Left lung (tissue), 10 donors: ENCODE measurements around the gene OPCML. TPM values are rescaled to one million over a fixed set of nuclear protein-coding genes. Genes with fewer than 3 reads are reported as not detected.

Experiments used
- ATAC-seq: fragments of 200-7000 bp; cut with Tn5 transposase; one replicate; pipeline ENCODE4 v1.9.1; 2020; ENCODE audit warnings: moderate library complexity
- DNase-seq, 4 donors: peaks; one replicate each; pipeline ENCODE4 v3.0.0-alpha.2; 2013 to 2020
- H3K27ac ChIP-seq, 2 donors: fragments of 200-600 bp; sonication (generic) in 1 of 2; one replicate each; pipeline versions ENCODE4 v1.5.0 to v1.8.0; 2020 to 2021
- H3K27me3 ChIP-seq, 2 donors: fragments of 200-600 bp; sonication (generic) in 1 of 2; one replicate each; pipeline versions ENCODE4 v1.5.0 to v1.8.0; 2020 to 2021
- H3K36me3 ChIP-seq, 2 donors: fragments of 200-600 bp; sonication (generic) in 1 of 2; one replicate each; pipeline versions ENCODE4 v1.5.0 to v1.8.0; 2020 to 2021
- H3K4me1 ChIP-seq, 2 donors: fragments of 200-600 bp; one replicate each; pipeline ENCODE4 v1.8.0; 2021
- H3K4me3 ChIP-seq, 2 donors: fragments of 200-600 bp; sonication (generic) in 1 of 2; one replicate each; pipeline versions ENCODE4 v1.5.0 to v1.8.0; 2020 to 2021; ENCODE audit warnings: mild to moderate bottlenecking in 1 of 2
- H3K9me3 ChIP-seq, 2 donors: fragments of 200-600 bp; sonication (generic) in 1 of 2; one replicate each; pipeline versions ENCODE4 v1.5.0 to v1.8.0; 2020 to 2021
- CTCF ChIP-seq, 2 donors: fragments of 200-600 bp; sonication (generic) in 1 of 2; IDR thresholded peaks; one replicate each; pipeline versions ENCODE4 v1.5.0 to v1.8.0; 2021; ENCODE audit warnings: antibody characterized with exemption in 2 of 2
- intact Hi-C, 2 donors: fragments of 100-400 bp; cut with DNase I; formaldehyde crosslinking; loops; one replicate each; pipeline versions ENCODE4 v1.11.2 to v1.14.2; 2022
- polyA plus RNA-seq, 6 donors: library from polyadenylated mRNA; unstranded; fragments of 120-200 nt; gene quantifications; one replicate each; pipeline ENCODE4 v1.2.1, GENCODE V29; 2013; ENCODE audit not compliant: insufficient read length in 6 of 6
- total RNA-seq, 2 donors: library from RNA; stranded (reverse); fragmentation: NEBNext Ultra II Directional; extraction: Animal tissue kit (Norgen Biotek cat#: 25700); gene quantifications; one replicate each; pipeline ENCODE4 v1.2.1, GENCODE V29; 2021
- donor health status: DM: no; HTN: yes; CAD: no.
- donor health status: DM: no; HTN: no; CAD: no.

OPCML gene
- total and polyA plus RNA-seq, 8 donors, result 0.98 to 5.3 (median 1.9) TPM; not detected in 2

DNA sequence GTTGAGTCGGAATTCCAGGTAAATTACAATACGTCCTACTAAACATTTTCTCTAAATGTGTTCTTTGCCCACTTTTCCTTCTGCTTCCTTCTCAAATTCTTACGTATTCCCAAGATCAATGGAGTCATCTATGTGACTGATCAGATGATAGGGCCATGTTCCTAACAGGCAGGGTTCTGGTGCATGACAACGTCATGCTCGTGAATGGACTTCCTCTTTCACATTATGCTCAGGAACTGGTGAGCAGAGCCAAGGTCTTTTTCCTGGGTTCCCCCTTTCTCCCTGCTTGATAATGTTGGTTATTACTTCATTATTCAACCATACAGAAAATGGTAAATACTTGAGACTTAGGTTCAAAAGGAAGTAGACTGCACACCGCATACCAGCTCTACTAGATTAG, 789.4 kb downstream of the OPCML start:
- no peak for TF ChIP-seq CTCF (IDR thresholded peaks at IDR 0.05)
- DNase-seq (no peak), ATAC-seq (no peak)
- no peaks in the 10 kb centered on the region for H3K4me1 ChIP-seq
- no peak overlapping the region for H3K27ac ChIP-seq
- H3K36me3 ChIP-seq, result no peaks in the 10 kb centered on the region
- no peak overlapping the region for H3K4me3 ChIP-seq
- no peaks in the 10 kb centered on the region for H3K9me3 ChIP-seq
- intact Hi-C loops, result no loop called here
- H3K27me3 ChIP-seq, result no peaks in the 10 kb centered on the region

GRCh38 chr11:132734217-132734616, 798.1 kb downstream of the OPCML start:
- no peaks in the 10 kb centered on the region for H3K36me3 ChIP-seq
- no peaks in the 10 kb centered on the region for H3K9me3 ChIP-seq
- H3K4me3 ChIP-seq, result no peak overlapping the region
- no peak for TF ChIP-seq CTCF (IDR thresholded peaks at IDR 0.05)
- H3K27me3 ChIP-seq, result no peaks in the 10 kb centered on the region
- DNase-seq (no peak), ATAC-seq (no peak)
- intact Hi-C loops, result no loop called here
- H3K4me1 ChIP-seq, result no peaks in the 10 kb centered on the region
- no peak overlapping the region for H3K27ac ChIP-seq

- Histone ChIP-seq H3K36me3 (no peaks in the 10 kb centered on the region), H3K4me1 (no peaks in the 10 kb centered on the region), H3K27ac (no peak overlapping the region), H3K27me3 (no peaks in the 10 kb centered on the region), H3K4me3 (no peak overlapping the region), H3K9me3 (peaks cover 0 to 3% of the 10 kb centered on the region in 2 donors)
- intact Hi-C loops, result no loop called here
- DNase-seq, result no peak
- TF ChIP-seq CTCF (IDR thresholded peaks at IDR 0.05), result no peak
- no peak for ATAC-seq
These were observed 804.3 kb downstream of the OPCML start for GRCh38 chr11:132728026-132728425.

GRCh38 chr11:132721526-132721925, 810.8 kb downstream of the OPCML start:
- no peak overlapping the region for H3K4me3 ChIP-seq
- no peak for TF ChIP-seq CTCF (IDR thresholded peaks at IDR 0.05)
- no peak overlapping the region for H3K27ac ChIP-seq
- no peak for ATAC-seq
- H3K36me3 ChIP-seq, result no peaks in the 10 kb centered on the region
- H3K4me1 ChIP-seq, result no peaks in the 10 kb centered on the region
- no peak for DNase-seq
- intact Hi-C loops, result no loop called here
- no peaks in the 10 kb centered on the region for H3K27me3 ChIP-seq
- H3K9me3 ChIP-seq, result peaks cover 0 to 3% of the 10 kb centered on the region in 2 donors

DNA sequence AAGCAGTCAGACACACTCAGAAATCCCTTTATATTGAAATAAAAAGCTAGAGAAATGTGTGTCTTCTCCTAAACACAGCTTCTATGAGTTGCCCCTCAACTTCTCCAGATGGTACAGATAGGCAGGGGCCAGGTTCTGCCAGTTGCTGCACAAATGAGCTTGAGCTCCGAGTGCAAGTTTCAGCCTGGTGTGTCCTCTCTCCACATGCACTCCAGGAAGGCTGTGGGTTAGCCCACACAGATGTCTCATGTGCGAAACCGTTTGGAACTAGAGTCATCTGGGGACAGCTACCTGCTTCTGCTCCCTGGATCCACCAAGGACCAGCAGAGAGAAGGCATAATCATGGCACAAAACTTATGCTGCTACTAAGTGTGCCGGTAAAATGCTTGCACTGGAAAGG, 812.6 kb downstream of the OPCML start:
- no peaks in the 10 kb centered on the region for H3K36me3 ChIP-seq
- ATAC-seq (no peak), DNase-seq (no peak)
- no peaks in the 10 kb centered on the region for H3K27me3 ChIP-seq
- H3K4me1 ChIP-seq, result no peaks in the 10 kb centered on the region
- intact Hi-C loops, result no loop called here
- H3K27ac ChIP-seq, result no peak overlapping the region
- no peak overlapping the region for H3K4me3 ChIP-seq
- no peak for TF ChIP-seq CTCF (IDR thresholded peaks at IDR 0.05)
- no peaks in the 10 kb centered on the region for H3K9me3 ChIP-seq
